ENCODE measurements around the gene CMIP.
"Not testable (repeated sequence)": the region's sequence is repeated elsewhere in the genome, so short reads cannot be mapped to it uniquely, and the experiment has no call there.

Gene CMIP

DNA sequence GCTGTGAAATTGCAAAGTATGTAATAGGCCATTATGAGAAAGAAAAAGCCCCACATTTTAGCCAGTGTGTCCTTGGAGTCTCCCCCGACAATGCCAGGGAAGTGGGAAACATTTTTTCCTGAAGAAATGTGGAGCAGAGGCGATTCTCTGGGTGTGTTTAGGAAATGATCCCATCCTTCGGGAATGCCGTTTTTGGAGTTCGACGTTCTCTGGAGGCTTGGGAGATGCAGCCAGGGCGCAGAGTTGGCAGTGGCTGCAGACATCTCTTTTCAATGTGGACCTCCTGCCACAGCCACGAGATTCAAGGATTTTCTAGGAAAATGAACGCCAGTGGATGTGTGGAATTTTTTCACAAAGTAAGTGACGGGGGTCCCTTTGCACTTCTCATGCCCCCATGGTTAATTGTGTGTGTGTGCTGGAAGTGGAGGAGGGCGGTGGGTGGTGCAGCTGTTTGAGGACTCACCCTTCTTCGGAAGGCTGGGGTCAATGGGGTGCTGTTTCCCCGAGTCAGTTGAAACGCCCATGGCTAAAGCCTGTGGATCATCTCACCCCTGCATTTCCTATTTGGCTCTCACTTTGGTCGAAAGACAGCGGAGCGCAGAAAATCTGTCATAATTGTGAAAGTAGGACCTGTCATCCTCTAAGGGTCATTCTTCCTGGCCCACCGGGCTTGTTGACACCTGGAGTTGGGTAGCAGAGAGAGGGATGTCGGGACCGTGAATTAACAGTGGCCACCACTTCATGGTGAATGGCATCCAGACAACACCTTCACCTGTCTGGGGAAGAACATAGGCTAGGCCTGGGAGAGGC is 73.2 kb downstream of the CMIP start:
- DNase-seq (ENCODE audit: low read depth): no peak

DNA sequence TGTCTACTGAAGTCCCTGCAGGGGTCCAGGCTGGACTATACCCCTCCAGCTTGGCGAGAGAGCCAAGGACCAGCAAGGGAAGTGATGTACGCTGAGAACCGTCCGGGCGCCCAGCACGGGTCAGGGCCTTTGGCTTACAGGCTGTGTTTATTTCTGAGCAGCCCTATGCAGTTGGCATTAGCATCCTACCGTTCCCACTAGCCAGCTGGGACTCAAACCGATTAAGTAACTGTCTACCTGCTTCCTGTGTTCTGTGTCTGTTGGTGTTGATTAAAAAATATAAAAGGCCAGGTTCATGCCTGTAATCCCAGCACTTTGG is 73.8 kb downstream of the CMIP start:
- DNase-seq (ENCODE audit: low read depth): no peak

DNA sequence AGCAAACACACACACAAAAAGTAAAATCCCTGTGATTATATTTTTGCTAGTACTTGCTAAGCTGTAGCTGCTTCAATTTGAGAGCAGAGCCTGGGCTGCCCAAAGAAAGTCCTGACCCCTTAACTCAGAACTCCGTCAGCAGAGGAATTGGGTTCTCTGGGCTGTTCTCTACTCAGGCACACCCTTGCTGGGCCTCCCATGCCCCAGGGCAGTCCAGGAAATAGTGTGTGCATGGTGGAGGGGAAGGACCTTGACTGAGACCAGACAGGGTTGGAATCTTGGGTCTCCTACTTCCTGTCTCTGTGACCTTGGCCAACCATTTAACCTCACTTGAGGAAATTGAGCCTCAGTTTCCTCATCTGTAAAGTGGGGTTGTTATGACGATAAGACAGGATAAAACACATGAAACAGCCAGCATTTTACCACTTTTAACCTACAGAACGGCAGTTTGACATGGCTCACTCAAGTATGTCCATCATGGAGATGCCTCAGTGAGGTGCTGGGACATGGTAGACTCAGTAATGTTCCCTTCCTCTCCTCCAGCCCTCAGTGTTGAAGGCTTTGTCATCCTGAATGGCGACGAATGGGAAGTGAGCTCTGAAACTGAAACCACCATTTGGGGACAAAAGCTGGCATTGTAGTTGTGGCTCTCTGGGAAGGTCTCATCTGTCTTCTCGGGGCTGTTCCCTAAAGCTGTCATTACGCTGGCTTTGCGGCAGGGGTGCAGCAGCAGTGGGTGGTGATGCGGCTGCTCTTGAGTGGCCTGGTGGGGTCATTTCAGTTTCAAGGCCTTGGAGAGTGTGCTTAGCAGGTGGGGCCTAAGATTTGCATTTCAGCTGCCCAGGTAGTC is 74.9 kb downstream of the CMIP start:
- no peak for DNase-seq (ENCODE audit: low read depth)

DNA sequence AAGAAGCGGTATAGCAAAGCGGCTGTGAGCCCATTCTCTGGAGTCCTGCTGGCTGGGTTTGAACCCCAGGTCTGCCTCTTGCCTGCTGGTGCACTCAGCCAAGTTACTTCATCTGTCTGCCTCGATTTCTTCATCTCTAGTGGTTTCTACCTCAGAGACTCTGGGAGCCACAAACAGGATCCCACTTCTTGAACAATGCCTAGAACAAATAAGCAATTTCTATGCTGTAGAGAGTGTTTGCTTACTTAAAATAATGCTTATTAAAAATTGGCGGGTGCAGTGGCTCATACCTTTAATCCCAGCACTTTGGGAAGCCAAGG is 75.5 kb downstream of the CMIP start:
- no peak for DNase-seq (ENCODE audit: low read depth)

DNA sequence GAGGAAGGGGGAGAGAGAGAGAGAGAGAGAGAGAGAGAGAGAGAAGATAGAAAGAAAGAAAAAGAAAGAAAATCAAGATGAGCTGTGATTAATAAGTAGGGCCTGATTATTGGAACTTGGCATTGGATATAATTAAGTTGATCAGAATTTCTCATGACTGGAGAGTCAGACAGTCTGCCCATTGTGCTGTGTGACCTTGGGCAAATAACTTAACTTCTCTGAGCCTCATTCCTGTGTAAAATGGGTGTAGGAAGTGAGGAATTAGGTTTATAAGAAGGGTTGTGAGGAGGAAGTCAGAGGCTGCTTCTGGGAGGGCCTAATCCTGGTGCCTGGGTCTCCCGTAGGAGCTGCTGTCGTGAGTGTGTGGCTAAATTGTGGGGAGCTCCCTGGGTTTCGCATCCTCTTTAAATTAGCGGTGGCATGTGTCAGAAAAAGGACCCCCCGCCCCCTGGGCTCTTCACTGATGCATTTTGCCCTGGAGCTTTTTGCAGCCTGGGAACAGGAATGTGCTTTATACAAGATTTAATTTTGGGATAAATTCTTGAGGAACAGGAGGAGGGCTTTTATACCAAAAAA is 76.0 kb downstream of the CMIP start:
- no peak for DNase-seq (ENCODE audit: low read depth)

DNA sequence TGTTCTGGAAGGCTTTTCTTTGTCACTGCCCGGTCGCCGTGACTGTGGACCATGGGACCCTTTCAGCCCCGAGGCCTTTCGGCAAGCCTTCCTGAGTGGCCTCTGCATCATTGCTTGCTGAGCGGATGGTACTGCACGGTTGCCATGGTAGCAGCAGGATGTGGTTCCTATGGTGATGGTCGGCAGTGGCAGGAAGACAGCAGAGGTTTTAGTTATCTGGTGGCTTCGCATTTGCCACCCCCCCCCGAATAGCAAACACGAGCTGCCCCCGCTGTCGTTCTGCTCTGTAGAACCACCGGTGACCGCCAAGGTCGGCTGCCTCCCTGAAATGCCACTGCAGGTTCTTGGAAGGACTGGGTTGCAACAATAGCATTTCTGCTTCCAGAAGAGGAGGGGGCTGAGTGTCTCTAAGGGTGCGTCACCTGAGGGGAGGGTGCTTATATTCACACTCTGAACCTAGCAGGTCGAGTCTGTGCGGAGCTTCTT is 76.6 kb downstream of the CMIP start:
- DNase-seq (ENCODE audit: low read depth): no peak

DNA sequence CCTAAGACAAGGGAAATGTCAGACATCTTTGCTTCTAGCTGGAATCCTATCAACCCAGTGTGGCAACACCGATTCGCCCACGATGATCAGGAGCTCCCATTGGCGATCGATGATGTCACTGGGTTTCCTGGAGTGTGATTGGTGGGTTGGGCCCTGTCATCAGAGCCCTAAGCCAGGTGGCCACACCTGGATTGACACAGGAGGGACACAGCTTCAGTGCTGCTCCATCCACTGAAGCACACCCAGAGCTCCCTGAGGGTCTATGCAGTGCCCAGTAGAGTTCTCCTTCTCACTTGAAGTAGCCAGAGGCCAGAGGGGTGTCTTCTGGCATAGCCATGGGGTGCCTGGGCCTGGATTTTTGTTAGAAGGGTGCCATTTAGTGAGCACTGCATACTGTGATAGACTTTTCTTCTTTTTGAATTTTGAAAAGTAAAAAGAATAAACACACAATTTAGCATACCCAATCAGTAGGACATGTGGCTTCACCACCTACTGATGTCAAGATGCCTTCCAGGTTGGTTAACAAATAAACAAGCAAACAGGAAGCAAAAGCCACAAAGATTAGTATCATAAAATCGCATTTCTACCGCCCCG is 77.6 kb downstream of the CMIP start:
- no peak for DNase-seq (ENCODE audit: low read depth)

DNA sequence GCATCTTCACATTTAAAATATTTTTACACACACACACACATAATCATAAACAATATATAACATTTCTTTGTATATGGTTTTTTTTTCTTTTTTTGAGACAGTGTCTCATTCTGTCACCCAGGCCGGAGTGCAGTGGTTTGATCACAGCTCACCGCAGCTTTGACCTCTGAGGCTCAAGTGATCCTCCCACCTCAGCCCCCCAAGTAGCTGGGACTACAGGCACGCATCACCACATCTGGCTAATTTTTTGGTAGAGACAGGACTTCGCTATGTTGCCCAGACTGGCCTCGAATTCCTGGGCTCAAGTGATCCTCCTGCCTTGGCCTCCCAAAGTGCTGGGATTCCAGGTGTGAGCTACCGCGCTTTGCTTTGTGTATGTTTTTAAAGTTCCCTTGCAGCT is 78.2 kb downstream of the CMIP start:
- DNase-seq (ENCODE audit: low read depth): not testable (repeated sequence)

DNA sequence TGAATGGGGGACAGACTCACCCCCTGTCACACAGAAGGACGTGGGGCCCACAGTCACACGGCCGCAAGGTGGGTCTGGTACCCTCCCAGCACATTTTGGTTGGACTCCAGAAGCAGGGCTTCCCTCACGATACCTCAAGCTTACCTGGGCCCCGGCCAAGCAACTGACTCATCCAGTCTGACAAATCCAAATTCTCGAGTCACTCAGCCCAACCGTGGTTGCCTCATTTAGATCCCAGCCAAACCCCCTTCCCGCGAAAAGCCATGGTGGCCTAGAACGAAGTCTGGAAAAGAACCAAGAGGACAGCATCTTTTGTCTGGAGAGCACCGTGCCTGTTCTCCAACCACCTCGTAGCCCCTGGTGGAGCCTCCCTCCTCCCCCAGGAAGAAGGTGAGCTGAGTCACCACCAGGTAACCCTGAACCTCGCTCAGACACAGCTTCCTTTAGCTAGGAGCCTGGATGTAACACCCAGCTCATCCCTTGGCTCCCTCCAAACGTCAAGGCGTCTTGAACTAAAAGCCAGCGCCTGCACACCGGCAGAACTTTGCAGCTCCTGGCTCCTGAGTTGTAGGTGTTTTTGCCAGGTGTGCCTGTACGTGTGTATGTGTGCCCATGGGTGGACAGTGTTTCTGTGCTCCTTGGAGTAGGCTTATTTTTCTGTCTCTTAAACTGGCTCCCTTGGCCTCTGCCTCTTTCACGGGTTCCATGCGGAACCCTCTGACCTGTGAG is 78.9 kb downstream of the CMIP start:
- peak; percentile 30 for DNase-seq (ENCODE audit: low read depth)

DNA sequence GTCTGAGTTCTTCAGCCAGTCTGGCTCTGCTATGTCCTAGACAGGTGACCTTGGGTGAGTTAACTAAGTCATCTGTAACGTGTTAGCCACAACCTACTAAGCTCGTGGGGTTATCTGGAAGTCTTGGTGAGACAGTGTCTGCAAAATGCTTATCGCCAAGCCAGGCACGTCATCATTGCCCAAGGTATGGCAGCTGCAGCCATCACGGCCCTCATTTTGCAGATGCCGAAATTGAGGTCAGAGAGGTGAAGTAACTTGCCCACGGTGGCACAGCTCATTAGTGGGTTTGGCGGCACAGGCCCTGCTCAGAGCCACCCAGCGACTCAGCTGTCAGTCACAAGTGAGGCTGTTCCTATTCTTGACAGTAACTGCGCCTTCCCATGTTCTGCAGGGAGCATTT is 79.8 kb downstream of the CMIP start:
- DNase-seq (ENCODE audit: low read depth): no peak

DNA sequence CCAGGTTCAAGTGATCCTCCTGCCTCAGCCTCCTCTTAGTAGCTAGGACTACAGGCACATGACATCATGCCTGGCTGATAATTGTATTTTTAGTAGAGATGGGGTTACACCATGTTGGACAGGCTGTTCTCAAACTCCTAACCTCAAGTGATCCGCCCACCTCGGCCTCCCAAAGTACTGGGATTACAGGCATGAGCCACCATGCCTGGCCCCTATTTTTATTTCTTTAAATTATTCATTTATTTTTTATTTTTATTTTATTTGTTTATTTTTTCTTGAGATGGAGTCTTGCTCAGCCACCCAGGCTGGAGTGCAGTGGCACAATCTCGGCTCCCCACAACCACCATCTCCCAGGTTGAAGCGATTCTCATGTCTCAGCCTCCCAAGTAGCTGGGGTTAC is 80.3 kb downstream of the CMIP start:
- not testable (repeated sequence) for DNase-seq (ENCODE audit: low read depth)

DNA sequence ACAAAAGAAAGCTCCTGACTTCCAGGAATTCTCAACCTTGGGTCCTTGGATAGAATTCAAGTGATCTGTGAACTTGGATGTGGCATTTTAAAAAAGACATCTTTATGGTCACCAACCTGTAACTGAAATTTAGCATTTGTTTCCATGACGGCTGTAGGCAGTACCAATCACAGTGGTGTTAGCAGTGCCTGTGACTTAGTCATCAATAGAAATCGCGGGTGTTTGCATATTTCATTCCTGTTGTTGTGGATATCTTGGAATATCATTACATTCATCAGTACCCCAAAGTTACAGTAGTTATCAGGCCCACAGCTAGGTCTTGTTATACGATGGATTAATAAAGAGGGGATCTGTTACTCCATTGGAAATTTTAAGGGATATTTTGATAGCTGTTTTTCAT is 81.6 kb downstream of the CMIP start:
- DNase-seq (ENCODE audit: low read depth): no peak

DNA sequence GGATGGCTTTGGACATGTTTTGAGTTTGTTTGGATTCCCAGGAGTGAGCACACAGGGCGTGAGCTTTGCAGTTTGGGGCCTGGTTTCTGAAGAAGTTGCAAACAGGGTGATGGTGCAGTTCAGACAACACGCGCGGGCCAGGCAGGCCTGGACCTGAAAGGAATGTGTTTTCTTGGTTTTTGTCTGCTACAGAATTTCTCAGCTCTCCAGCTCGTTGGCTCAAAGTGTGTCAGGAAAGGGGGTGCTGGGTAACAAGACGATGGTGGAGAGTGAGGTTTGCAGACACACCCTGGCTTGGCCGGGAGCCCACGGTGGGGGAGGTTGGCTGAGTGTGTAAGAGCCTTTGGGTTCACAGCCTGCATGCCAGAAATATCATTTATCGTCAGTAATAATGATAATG is 82.3 kb downstream of the CMIP start:
- peak; percentile 43 for DNase-seq (ENCODE audit: low read depth)

DNA sequence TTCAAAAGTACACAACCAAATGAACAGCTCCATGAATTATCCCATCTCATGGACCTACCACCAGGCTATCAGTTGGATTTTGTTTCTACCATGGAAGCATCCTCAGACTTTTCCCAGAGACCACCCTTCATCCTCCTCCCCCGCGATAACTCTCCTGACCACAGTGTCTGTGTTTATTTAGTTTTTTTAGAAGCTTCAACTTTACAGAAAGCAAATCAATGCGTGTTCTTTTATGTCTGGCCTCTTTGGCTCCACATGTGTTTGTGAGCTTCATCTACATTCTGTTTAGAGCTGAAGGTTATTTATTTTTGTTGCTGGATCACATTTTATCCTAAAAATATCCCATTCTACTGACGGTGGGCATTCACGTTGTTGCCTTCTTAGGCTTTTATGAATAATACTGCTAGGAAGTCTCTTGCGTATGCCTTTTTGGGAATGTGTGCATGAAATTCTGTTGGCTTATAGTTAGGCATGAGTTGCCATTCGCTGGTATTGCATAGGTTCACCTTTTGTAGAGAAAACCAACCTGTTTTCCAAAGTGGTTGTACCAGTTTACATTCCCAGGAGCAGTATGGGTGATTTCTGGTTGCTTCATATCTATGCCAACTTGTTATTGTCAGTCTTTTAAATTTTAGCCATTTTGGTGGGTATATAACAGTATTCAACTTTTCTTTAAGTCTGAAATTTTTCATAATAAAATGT is 83.0 kb downstream of the CMIP start:
- DNase-seq (ENCODE audit: low read depth): no peak

DNA sequence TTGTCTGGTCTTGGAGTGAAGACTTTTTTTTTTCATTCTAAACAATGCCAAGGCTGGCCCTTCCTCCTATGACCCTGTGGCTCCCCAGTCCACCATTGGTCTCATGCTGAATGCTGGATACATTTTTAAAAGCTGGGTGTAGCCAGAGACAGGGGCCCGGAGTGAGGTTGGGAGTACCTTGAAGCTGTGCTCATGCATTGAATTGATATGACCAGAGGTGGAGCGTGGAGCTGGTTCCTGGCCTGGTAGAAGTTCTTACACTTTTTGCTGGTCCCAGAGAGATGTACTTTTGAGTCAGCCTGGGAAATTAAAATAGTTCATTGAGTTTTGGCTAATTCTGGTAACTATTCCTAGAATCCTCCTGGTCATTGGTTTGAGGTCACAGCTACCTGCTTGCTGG is 83.6 kb downstream of the CMIP start:
- DNase-seq (ENCODE audit: low read depth): no peak

DNA sequence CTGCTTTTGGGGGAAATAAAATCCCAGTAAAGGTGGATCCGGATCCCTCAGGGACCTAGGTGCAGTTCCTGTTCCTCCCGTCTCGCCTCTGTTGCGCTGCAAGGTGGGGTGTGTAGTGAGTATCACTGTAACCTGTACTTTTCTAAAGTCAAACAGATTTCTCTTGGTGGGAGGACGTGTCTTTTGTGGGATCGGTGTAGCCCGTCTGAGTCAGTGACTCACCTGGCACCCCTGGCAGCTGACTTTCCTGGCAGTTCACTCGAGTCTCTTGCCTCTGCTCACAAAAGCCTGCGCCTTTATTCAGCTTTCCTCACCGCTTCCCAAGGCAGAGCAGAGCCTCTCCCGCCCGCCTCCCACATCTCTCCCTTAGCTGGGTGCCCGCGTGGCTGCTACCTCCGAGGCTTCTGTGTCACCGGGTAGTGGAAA is 85.7 kb downstream of the CMIP start:
- no peak for DNase-seq (ENCODE audit: low read depth)

DNA sequence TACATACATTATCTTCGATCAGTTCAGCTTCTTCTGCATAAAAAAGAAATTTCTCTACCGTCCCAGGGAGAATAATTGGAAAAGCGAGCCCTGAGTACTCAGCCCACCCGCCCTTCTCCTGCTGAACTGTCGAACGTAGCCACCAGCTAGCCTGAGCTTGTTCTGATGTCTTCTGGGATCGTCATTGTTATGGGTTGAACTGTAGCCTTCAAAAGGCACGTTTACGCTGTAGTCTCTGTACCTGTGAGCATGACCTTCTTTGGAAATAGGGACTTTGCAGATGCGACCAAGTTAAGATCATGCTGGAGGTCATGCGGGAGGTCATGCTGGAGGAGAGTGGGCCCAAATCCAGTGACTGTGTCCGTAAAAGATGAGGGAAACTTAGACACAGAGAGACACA is 86.2 kb downstream of the CMIP start:
- no peak for DNase-seq (ENCODE audit: low read depth)

DNA sequence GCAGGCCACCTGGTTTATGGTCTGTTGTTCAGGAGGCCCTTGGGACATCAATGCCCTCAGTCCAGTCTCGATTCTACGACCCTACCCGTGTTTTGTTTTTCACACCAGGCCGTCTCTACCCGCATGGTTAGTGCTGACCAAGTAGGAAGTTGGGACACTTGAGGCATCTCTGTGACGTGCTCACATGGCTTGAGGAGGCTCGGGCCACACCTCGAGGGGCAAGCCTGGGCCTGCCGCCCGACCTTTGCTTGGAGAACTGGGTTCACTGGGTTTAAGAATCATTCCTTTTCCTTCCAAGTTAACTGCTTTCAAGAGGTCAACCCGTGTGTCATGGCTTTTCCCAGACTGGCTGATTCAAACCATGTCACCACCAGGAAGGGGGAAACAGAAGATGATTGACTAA is 86.8 kb downstream of the CMIP start:
- no peak for DNase-seq (ENCODE audit: low read depth)

DNA sequence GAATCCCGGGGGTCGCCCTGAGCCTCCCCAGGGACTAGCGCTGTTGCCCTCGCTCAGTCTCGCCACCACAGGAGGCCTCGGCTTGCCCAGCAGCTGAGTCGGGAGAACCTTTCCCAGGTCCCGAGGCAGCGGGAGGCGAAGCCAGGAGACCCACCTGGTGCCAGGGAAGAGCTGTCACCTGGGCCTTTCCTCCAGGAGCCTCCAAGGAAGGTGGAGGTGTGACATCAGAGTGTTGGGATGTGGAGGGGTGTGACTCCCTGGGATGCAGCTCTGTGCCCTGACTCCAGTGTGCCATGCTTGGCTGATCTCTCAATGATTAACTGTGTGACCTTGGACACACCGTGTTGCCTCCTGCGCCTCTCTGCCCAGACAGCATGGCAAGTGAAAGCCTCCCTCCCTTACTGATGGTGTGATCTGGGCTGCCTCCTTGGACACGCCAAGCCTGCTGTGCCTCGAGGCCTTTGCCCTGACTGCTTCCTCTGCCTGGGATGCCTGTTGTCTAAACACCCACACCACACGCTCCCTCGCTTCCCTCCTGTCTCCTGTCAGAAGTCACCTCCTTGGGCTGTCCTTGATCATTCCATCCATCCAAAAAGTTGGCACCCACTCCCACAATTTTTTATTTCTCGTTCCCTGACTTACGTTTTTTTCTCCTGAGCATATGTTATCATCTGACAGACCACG is 88.0 kb downstream of the CMIP start:
- DNase-seq (ENCODE audit: low read depth): no peak

DNA sequence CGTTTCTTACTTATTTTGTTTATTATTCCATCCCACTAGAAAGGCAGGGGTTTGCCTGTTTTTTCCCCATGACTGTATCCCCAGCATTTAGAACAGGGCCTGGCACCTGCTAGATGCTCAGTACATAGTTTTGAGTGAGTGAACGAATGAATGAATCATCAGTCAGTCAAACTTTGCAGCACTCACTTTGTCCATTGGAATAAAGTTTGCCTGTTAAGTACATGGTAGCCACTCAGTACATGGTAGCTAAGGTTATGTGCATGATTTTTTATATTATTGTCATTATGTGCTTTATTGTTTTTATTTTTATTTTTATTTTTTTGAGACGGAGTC is 88.5 kb downstream of the CMIP start:
- DNase-seq (ENCODE audit: low read depth): no peak

All from non-pigmented ciliary epithelial cell (primary cell).